Vagina (tissue), 2 donors: Measurements from ENCODE around the gene FMN2. TPM values are rescaled to one million over a fixed set of nuclear protein-coding genes. Genes with fewer than 3 reads are reported as not detected.

Experiments used
- DNase-seq, 2 donors: peaks; one replicate each; pipeline ENCODE4 v3.0.0-alpha.2; 2017; ENCODE audit errors: extremely low spot score in 2 of 2
- H3K27ac ChIP-seq: fragments of 200-600 bp; sonication (generic); one replicate; pipeline ENCODE4 v1.5.1; 2019
- H3K27me3 ChIP-seq: fragments of 200-600 bp; sonication (generic); one replicate; pipeline ENCODE4 v1.5.1; 2019
- H3K36me3 ChIP-seq, 2 donors: fragments of 200-600 bp; sonication (generic); one replicate each; pipeline ENCODE4 v1.5.1; 2017 to 2019
- H3K4me1 ChIP-seq: fragments of 200-600 bp; sonication (generic); one replicate; pipeline ENCODE4 v1.5.1; 2019
- H3K4me3 ChIP-seq, 2 donors: fragments of 200-600 bp; sonication (generic); 1 replicate in 1 of 2; 2 replicates in 1 of 2; pipeline ENCODE4 v1.5.1; 2016 to 2019
- H3K9me3 ChIP-seq: fragments of 200-600 bp; sonication (generic); one replicate; pipeline ENCODE4 v1.5.1; 2019
- CTCF ChIP-seq, 3 experiments: fragments of 450-650 bp in 2 of 3; fragments of 200-600 bp in 1 of 3; sonication (generic) in 1 of 3; IDR thresholded peaks; one replicate each; pipeline ENCODE4 v1.5.1; 2017 to 2019; ENCODE audit warnings: antibody characterized with exemption in 3 of 3, mild to moderate bottlenecking in 2 of 3, moderate library complexity in 2 of 3
- POLR2A ChIP-seq, 2 donors: fragments of 450-650 bp; IDR thresholded peaks; one replicate each; pipeline ENCODE4 v1.6.1; 2017; ENCODE audit warnings: antibody characterized with exemption in 2 of 2, mild to moderate bottlenecking in 2 of 2, moderate library complexity in 2 of 2
- POLR2AphosphoS5 ChIP-seq, 2 donors: sonication (generic); formaldehyde crosslinking; IDR thresholded peaks; one replicate each; pipeline ENCODE4 v1.9.0; 2017; ENCODE audit warnings: antibody characterized with exemption in 2 of 2, mild to moderate bottlenecking in 2 of 2, low read depth in 1 of 2; ENCODE audit not compliant: insufficient read depth in 1 of 2
- intact Hi-C: fragments of 100-400 bp; cut with DNase I; formaldehyde crosslinking; loops from one replicate; pipeline ENCODE4 v1.15.1; 2023
- total RNA-seq: library from RNA; depleted of rRNA; stranded (reverse); fragments of >200 nt; gene quantifications from one replicate; pipeline ENCODE4 v1.2.3, GENCODE V29; 2016

Gene FMN2
- total RNA-seq, 1 donor from 2014 or later, result not detected

- Histone ChIP-seq H3K27ac (no peak overlapping the region), H3K36me3 (no peaks in the 10 kb centered on the region), H3K4me1 (no peaks in the 10 kb centered on the region), H3K9me3 (no peaks in the 10 kb centered on the region), H3K27me3 (no peaks in the 10 kb centered on the region), H3K4me3 (no peak overlapping the region)
- intact Hi-C loops, result no loop called here
- no peak for DNase-seq
- TF ChIP-seq POLR2A (IDR thresholded peaks at IDR 0.05) (no peak), CTCF (IDR thresholded peaks at IDR 0.05) (no peak), POLR2AphosphoS5 (IDR thresholded peaks at IDR 0.05; ENCODE audit: insufficient read depth in 1 of 2, low read depth in 1 of 2) (no peak)
Observed at GRCh38 chr1:240308096-240308495, 216.4 kb downstream of the FMN2 start.

GRCh38 chr1:240309769-240310168 lies 218.1 kb downstream of the FMN2 start:
- DNase-seq, result no peak
- no peaks in the 10 kb centered on the region for H3K36me3 ChIP-seq
- no peaks in the 10 kb centered on the region for H3K27me3 ChIP-seq
- H3K4me3 ChIP-seq, result no peak overlapping the region
- intact Hi-C loops, result no loop called here
- peaks cover 4% of the 10 kb centered on the region for H3K4me1 ChIP-seq
- no peaks in the 10 kb centered on the region for H3K9me3 ChIP-seq
- TF ChIP-seq CTCF (IDR thresholded peaks at IDR 0.05) (no peak), POLR2AphosphoS5 (IDR thresholded peaks at IDR 0.05; ENCODE audit: insufficient read depth in 1 of 2, low read depth in 1 of 2) (no peak), POLR2A (IDR thresholded peaks at IDR 0.05) (no peak)
- H3K27ac ChIP-seq, result no peak overlapping the region

- Histone ChIP-seq H3K27ac (no peak overlapping the region), H3K9me3 (no peaks in the 10 kb centered on the region), H3K4me3 (no peak overlapping the region), H3K4me1 (peaks cover 7% of the 10 kb centered on the region), H3K36me3 (no peaks in the 10 kb centered on the region), H3K27me3 (no peaks in the 10 kb centered on the region)
- TF ChIP-seq POLR2A (IDR thresholded peaks at IDR 0.05), result no peak
- DNase-seq, result no peak
- intact Hi-C loops, result no loop called here
Observed at GRCh38 chr1:240310226-240310925, 218.7 kb downstream of the FMN2 start.

GRCh38 chr1:240312872-240313271 lies 221.2 kb downstream of the FMN2 start:
- Histone ChIP-seq H3K27me3 (no peaks in the 10 kb centered on the region), H3K36me3 (no peaks in the 10 kb centered on the region), H3K9me3 (no peaks in the 10 kb centered on the region), H3K4me1 (peaks cover 7% of the 10 kb centered on the region), H3K27ac (no peak overlapping the region), H3K4me3 (no peak overlapping the region)
- no peak for DNase-seq
- intact Hi-C loops, result no loop called here
- TF ChIP-seq CTCF (IDR thresholded peaks at IDR 0.05) (no peak), POLR2AphosphoS5 (IDR thresholded peaks at IDR 0.05; ENCODE audit: insufficient read depth in 1 of 2, low read depth in 1 of 2) (no peak), POLR2A (IDR thresholded peaks at IDR 0.05) (no peak)

DNA sequence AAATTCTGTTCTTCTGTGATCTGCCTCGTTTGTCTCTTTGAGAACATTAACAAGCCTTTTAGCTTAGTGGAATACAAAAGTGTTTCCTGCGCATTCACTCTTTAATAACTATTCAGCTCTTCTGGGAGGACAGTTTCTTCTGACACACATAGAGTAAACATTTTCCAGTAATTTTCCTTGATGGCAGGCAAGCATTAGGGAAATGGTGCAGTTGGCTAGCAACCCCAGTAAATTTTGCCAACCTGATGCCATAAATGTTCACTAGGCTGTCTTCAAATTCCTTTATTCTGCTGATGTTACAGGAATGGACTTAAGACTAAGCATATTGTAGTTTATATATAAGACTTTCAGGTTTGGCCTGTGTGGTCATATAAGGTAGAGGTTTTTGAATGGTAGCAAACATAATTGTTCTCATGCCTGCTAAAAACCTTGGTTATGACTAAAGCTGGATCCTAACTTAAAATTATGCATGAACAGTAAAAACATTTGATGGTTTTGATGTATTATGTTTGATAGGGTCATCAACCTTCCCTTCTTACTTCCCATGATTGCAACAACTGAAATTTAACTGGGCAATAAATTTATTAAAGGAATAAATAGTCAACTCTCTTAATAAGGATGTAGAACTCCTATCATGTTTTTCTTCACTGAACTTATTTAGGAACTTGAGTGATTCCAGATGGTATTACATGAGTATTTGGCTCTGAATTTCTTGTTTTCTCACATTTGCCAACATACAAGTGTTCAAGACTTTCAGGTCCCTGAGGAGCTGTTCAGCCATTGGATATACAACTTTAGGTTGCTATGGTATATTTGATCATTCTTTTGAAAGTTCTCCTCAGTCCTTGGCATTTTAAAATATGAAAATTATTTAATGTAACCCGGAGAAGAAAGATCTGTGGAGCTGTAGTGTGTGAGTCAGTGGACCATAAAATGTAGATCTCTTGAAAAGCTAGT lies 223.4 kb downstream of the FMN2 start:
- Histone ChIP-seq H3K27ac (no peak overlapping the region), H3K27me3 (no peaks in the 10 kb centered on the region), H3K4me3 (no peak overlapping the region), H3K4me1 (peaks cover 7% of the 10 kb centered on the region), H3K36me3 (no peaks in the 10 kb centered on the region), H3K9me3 (no peaks in the 10 kb centered on the region)
- DNase-seq, result no peak
- no peak for TF ChIP-seq POLR2AphosphoS5 (IDR thresholded peaks at IDR 0.05; ENCODE audit: insufficient read depth in 1 of 2, low read depth in 1 of 2)
- no peak for TF ChIP-seq CTCF (IDR thresholded peaks at IDR 0.05)
- TF ChIP-seq POLR2A (IDR thresholded peaks at IDR 0.05), result no peak
- intact Hi-C loops, result no loop called here
